HG02642 (cell line): ENCODE measurements around the gene OR3A3.

Experiments used
- ATAC-seq: cut with Tn5 transposase; IDR thresholded peaks from one replicate; pipeline ENCODE4 v1.9.1; 2021; ENCODE audit warnings: mild to moderate bottlenecking; ENCODE audit not compliant: unreplicated experiment, poor library complexity

The OR3A3 gene

GRCh38 chr17:3469529-3469928, 58.4 kb downstream of the OR3A3 start:
- ATAC-seq: no peak

- ATAC-seq: no peak
These were observed 60.4 kb downstream of the OR3A3 start, which contains the start of gene SPATA22 for GRCh38 chr17:3471599-3471998. TSS of gene SPATA22 (minus strand) at chr17:3471819. CDS start at chr17:3469325, 2,494 bp downstream.

GRCh38 chr17:3472137-3472536, 61.0 kb downstream of the OR3A3 start:
- ATAC-seq: no peak
